NB4 (cell line): ENCODE measurements around the gene SLC6A11.

Experiments
- DNase-seq: peaks from one replicate; pipeline ENCODE4 v3.0.0; 2010; ENCODE audit warnings: low read depth
- H3K4me3 ChIP-seq: one replicate; pipeline ENCODE4 v1.5.1; 2011; ENCODE audit warnings: mild to moderate bottlenecking, low read depth, low read length, moderate library complexity
- MYC ChIP-seq: IDR thresholded peaks from 2 replicates; pipeline ENCODE4 v1.6.1; 2011; ENCODE audit warnings: low read depth, low read length
- POLR2A ChIP-seq: IDR thresholded peaks from 2 replicates; pipeline ENCODE4 v1.6.1; 2011; ENCODE audit warnings: mild to moderate bottlenecking; ENCODE audit not compliant: insufficient read length; ENCODE audit errors: extremely low read depth
- TF ChIP-seq, protein P1 (sequence below): IDR thresholded peaks from 2 replicates; pipeline ENCODE4 v1.6.1; 2011; ENCODE audit warnings: low read depth, low read length
- TF ChIP-seq, protein P2 (sequence below): IDR thresholded peaks from one replicate; pipeline ENCODE4 v1.5.1; 2012; ENCODE audit warnings: low read depth, low read length

Gene SLC6A11

DNA sequence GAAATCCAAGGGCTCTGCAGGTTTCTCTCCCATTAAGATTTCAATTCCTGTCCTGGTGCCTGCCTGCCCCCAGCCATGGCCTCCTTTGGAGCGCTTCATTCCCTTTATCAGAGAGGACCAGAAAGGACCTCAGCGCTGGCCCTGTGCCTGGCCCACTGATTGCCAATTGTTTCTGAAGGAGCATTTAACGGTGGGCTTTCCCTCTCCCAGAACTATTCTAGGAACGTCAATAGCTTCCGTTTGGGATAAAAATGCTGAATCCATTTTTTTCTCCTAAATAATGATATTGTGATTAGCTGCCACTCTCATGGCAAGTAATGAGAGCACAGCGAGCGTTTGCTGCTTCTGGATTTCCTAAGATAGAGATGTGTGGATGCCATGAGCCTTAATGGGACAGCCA lies 164.3 kb downstream of the SLC6A11 start:
- DNase-seq: no peak
- no peak overlapping the region for H3K4me3 ChIP-seq
- TF ChIP-seq POLR2A (no peak), MYC (no peak)
- TF ChIP-seq, protein P1, sequence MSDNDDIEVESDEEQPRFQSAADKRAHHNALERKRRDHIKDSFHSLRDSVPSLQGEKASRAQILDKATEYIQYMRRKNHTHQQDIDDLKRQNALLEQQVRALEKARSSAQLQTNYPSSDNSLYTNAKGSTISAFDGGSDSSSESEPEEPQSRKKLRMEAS: no peak
- TF ChIP-seq, protein P2, sequence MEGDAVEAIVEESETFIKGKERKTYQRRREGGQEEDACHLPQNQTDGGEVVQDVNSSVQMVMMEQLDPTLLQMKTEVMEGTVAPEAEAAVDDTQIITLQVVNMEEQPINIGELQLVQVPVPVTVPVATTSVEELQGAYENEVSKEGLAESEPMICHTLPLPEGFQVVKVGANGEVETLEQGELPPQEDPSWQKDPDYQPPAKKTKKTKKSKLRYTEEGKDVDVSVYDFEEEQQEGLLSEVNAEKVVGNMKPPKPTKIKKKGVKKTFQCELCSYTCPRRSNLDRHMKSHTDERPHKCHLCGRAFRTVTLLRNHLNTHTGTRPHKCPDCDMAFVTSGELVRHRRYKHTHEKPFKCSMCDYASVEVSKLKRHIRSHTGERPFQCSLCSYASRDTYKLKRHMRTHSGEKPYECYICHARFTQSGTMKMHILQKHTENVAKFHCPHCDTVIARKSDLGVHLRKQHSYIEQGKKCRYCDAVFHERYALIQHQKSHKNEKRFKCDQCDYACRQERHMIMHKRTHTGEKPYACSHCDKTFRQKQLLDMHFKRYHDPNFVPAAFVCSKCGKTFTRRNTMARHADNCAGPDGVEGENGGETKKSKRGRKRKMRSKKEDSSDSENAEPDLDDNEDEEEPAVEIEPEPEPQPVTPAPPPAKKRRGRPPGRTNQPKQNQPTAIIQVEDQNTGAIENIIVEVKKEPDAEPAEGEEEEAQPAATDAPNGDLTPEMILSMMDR: no peak

DNA sequence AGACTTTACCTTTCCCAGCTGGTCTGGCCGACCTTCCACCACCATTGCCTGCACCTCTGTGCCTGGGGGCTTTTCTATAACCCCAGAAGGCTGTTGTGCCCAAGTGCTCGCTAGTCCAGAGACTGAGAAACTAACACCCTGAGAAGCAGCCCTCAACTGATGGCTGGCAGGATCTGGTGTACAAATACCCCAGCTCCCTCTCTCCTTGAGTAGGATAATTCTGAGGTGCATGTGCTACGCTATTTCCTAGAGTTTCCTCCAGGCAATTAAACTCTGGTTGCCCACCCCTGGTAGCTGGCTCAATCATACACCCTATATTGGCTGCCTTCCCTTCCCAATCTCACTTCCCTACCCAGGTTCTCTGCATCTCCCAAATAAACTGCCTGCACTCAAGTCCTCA lies 165.0 kb downstream of the SLC6A11 start:
- no peak for TF ChIP-seq MYC
- TF ChIP-seq, protein P1: no peak
- TF ChIP-seq POLR2A: no peak
- TF ChIP-seq, protein P2: no peak
- no peak overlapping the region for H3K4me3 ChIP-seq
- no peak for DNase-seq

DNA sequence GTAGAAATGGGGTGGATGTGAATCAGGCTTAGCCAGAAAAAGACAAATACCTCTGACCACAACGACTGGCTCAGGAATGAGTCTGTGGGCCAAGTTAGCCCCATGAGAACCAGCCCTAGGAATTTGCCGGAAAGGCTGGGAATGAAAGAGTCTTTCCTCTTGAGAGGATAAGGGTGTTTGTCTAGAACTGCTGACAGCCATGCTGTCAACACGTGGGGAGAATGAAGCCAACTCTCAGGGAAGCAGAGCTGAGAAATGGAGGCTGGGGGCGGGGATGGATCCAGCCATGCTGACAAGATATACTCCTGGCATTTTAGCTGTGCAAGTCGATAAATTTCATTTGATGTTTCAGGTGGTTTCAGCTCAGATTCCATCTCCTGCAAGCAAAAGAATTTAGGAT lies 165.9 kb downstream of the SLC6A11 start:
- TF ChIP-seq MYC: no peak
- TF ChIP-seq, protein P1: no peak
- no peak for TF ChIP-seq POLR2A
- TF ChIP-seq, protein P2: no peak
- H3K4me3 ChIP-seq: no peak overlapping the region
- DNase-seq: no peak

DNA sequence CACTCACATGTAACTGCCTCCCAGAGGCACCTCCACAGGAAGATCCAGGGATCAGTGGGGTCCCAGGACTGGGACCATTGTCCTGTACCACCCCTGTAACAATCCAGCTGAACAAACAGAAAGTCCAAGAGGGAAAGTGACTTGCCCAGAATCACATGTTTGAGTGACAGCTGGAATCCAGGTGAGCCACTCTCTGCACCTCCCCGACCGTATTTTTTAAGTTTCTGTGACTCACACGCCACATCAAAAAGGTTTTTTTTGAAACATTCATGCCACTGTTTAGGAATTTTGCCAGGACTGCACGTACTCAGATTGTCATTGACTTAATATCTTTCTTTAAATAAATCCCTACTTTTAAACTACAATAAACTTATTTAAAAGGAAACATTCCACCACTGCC lies 166.8 kb downstream of the SLC6A11 start:
- TF ChIP-seq, protein P2: no peak
- TF ChIP-seq POLR2A (no peak), MYC (no peak)
- TF ChIP-seq, protein P1: no peak
- H3K4me3 ChIP-seq: no peak overlapping the region
- no peak for DNase-seq

DNA sequence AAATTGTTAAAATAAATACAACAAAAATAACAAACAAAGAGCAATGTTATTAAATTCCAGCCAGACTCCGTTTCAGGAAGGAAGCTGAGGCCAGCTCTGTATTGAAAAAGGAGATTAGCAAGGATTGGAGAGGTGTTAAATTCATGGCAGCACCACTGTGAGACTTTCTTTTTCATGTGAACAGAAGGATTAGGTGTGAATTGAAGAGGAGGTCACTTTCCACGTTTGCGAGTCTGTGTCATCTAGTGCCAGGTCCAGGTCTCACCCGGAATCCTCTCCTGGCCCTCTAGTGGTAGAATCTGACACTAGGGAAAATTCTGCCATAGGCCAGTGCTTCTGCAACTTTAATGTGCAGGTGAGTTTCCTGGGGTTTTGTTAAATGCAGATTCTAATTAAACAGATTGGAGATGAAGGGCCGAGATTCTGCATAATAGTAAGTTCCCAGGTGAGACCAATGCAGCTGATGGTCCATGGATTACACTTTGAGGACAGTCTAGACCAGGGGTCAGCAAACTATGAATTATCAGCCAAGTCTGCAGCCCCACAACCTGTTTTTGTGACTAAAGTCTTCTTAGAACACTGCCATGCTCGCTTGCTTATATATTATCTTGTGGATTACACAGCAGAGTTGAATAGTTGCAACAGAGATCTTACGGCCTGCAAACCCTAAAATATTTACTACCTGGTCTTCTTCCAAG lies 167.3 kb downstream of the SLC6A11 start:
- no peak overlapping the region for H3K4me3 ChIP-seq
- peak; percentile 36 for DNase-seq
- TF ChIP-seq, protein P2: peak; percentile 90
- TF ChIP-seq MYC (no peak), POLR2A (no peak)
- TF ChIP-seq, protein P1: no peak
